Esophagus (tissue), 2 donors: ENCODE data around the gene SSBP3. TPM values are rescaled to one million over a fixed set of nuclear protein-coding genes. Genes with fewer than 3 reads are reported as not detected.
"Not testable (repeated sequence)": the region's sequence is repeated elsewhere in the genome, so short reads cannot be mapped to it uniquely, and the experiment has no call there.

Experiments
- H3K27ac ChIP-seq, 2 donors: one replicate each; pipeline ENCODE4 v1.5.1; 2013; ENCODE audit warnings: low read depth in 2 of 2, mild to moderate bottlenecking in 2 of 2, inconsistent platforms in 1 of 2, low read length in 1 of 2, moderate library complexity in 1 of 2
- H3K27me3 ChIP-seq, 2 donors: one replicate each; pipeline ENCODE4 v1.6.1; 2013; ENCODE audit warnings: low read length in 2 of 2, control low read depth in 1 of 2, mild to moderate bottlenecking in 1 of 2; ENCODE audit not compliant: insufficient read depth in 2 of 2, control insufficient read depth in 1 of 2
- H3K36me3 ChIP-seq, 2 donors: one replicate each; pipeline ENCODE4 v1.6.1; 2013; ENCODE audit warnings: low read length in 1 of 2; ENCODE audit not compliant: control insufficient read depth in 2 of 2, insufficient read depth in 2 of 2
- H3K4me1 ChIP-seq, 2 donors: one replicate each; pipeline ENCODE4 v1.6.1; 2013; ENCODE audit warnings: low read length in 1 of 2; ENCODE audit not compliant: control insufficient read depth in 2 of 2, insufficient read depth in 2 of 2
- H3K4me3 ChIP-seq, 2 donors: one replicate each; pipeline ENCODE4 v1.5.1; 2013; ENCODE audit warnings: low read length in 2 of 2, mild to moderate bottlenecking in 2 of 2, low read depth in 1 of 2, moderate library complexity in 1 of 2
- H3K9me3 ChIP-seq, 2 donors: one replicate each; pipeline ENCODE4 v1.6.1; 2013; ENCODE audit warnings: mild to moderate bottlenecking in 2 of 2, low read depth in 1 of 2, low read length in 1 of 2, moderate library complexity in 1 of 2; ENCODE audit not compliant: control insufficient read depth in 2 of 2, insufficient read depth in 1 of 2
- WGBS, 2 donors: extraction: QIAGEN DNeasy Blood & Tissue Kit; methylation state at CpG; one replicate each; pipeline ENCODE4 v1.1.7; 2013; 5-methylcytosine and 5-hydroxymethylcytosine counted together
- polyA plus RNA-seq, 2 donors: library from polyadenylated mRNA; stranded (reverse); fragments of 200-250 nt; gene quantifications; one replicate each; pipeline ENCODE4 v1.2.3, GENCODE V29; 2013
- donor health status: healthy with polysubstance abuse.
- donor health status: Bipolar disorder and iron deficiency.

SSBP3 gene
- polyA plus RNA-seq, 2 donors = 30.7 to 39.0 TPM

DNA sequence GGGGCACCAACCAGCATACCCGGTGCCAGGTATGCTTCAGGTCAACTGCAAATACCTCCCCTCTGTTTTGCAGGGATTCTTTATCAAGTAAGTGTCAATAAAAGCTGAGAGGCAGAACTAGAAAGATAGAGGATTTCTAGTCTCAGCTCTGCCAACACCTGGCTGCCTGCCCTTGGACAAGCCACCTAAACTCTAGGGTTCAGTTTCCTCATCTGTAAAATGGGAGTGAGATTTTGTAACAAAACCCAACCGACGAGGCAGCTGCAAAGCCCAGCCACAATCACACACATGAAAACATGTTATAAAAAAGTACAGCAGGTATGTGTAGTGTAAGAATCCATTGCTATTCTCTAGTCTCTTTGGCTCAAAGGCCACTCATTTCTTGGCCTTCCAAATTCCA is 8.2 kb downstream of the SSBP3 start:
- Histone ChIP-seq H3K4me3 (no peak overlapping the region), H3K36me3 (peaks cover 25 to 29% of the 10 kb centered on the region in 2 donors), H3K27ac (no peak overlapping the region), H3K27me3 (no peaks in the 10 kb centered on the region), H3K4me1 (peaks cover 6 to 10% of the 10 kb centered on the region in 2 donors), H3K9me3 (no peaks in the 10 kb centered on the region)
- 77 to 89% methylated on average over 3 of the region's 3 CpGs for WGBS, 2 donors

DNA sequence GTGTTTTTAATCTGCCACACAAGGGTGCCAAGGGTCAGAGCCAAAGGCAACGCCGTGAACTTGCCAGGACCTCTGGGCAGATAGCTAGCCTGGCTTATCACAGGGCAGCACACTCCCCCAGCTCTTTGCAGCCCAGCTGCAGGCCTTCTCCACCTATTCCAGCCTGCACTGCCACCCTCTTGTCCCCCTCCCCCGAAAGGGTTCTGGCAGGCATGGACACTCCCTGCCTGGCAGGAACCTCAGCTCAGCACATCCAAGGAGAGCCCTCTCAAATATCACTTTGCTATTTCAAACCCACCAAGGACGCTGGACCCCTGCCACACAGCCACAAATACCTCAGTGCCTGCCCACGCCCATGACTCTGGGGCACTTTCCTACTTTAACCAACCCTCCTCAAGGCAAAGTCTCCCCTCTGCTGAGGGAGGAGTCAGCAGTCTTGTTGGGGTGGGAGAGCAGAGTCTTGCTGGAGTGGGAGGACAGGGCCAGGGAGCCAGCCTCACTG is 9.1 kb downstream of the SSBP3 start:
- Histone ChIP-seq H3K27ac (no peak overlapping the region), H3K9me3 (no peaks in the 10 kb centered on the region), H3K4me1 (peaks cover 5 to 6% of the 10 kb centered on the region in 2 donors), H3K27me3 (no peaks in the 10 kb centered on the region), H3K36me3 (peaks cover 29 to 30% of the 10 kb centered on the region in 2 donors), H3K4me3 (no peak overlapping the region)
- WGBS, 2 donors = 46 to 52% methylated on average over 5 of the region's 5 CpGs

- WGBS, 2 donors = 59 to 67% methylated on average over 8 of the region's 8 CpGs
- H3K9me3 ChIP-seq = no peaks in the 10 kb centered on the region
- H3K4me3 ChIP-seq = no peak overlapping the region
- no peak overlapping the region for H3K27ac ChIP-seq
- H3K27me3 ChIP-seq = no peaks in the 10 kb centered on the region
- H3K36me3 ChIP-seq = peaks cover 29 to 36% of the 10 kb centered on the region in 2 donors
- H3K4me1 ChIP-seq = peaks cover 5 to 6% of the 10 kb centered on the region in 2 donors
Observed at GRCh38 chr1:54396261-54396933, 9.8 kb downstream of the SSBP3 start.

DNA sequence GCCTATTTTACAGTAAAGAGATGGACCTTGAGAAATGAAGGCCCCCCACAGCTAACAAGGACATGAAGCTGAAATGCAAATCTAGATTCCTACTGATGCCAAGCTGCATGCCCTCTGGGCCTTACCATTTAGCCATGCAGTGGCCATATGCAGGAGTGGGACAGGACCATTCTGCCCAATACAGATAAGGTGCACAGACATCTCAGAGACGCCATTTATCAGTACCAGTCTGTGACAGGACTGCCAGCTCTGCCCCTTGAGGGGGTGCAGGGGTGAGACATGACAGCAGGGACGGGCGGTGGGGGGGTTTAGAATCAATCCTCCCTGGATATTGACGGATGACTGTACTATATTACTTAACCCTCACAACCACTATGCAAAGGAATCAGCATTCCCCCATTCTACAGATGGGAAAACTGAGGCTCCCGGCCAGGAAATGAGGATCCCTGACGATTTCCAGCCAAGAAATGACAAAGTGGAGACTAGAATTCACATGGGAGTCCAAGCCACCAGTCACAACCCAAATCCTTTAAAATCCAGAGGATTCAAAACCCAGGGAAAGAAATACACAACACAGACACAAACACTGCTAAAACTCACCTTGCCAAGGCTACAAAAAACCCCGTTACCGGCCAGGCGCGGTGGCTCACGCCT is 10.8 kb downstream of the SSBP3 start:
- H3K27me3 ChIP-seq = no peaks in the 10 kb centered on the region
- 93 to 94% methylated on average over 11 of the region's 11 CpGs for WGBS, 2 donors
- H3K4me3 ChIP-seq = no peak overlapping the region
- peaks cover 5 to 6% of the 10 kb centered on the region in 2 donors for H3K4me1 ChIP-seq
- H3K27ac ChIP-seq = no peak overlapping the region
- H3K9me3 ChIP-seq = no peaks in the 10 kb centered on the region
- H3K36me3 ChIP-seq = peaks cover 23 to 39% of the 10 kb centered on the region in 2 donors

- peaks cover 5 to 6% of the 10 kb centered on the region in 2 donors for H3K4me1 ChIP-seq
- H3K4me3 ChIP-seq = no peak overlapping the region
- no peaks in the 10 kb centered on the region for H3K27me3 ChIP-seq
- 95 to 96% methylated on average over 4 of the region's 4 CpGs for WGBS, 2 donors
- peaks cover 21 to 34% of the 10 kb centered on the region in 2 donors for H3K36me3 ChIP-seq
- H3K9me3 ChIP-seq = no peaks in the 10 kb centered on the region
- H3K27ac ChIP-seq = no peak overlapping the region
Observed at GRCh38 chr1:54394104-54394503, 12.1 kb downstream of the SSBP3 start.

GRCh38 chr1:54392401-54392800 is 13.8 kb downstream of the SSBP3 start:
- Histone ChIP-seq H3K4me1 (peaks cover 4 to 6% of the 10 kb centered on the region in 2 donors), H3K4me3 (no peak overlapping the region), H3K36me3 (peaks cover 6 to 25% of the 10 kb centered on the region in 2 donors), H3K27ac (no peak overlapping the region), H3K9me3 (no peaks in the 10 kb centered on the region), H3K27me3 (no peaks in the 10 kb centered on the region)
- 58 to 70% methylated on average over 3 of the region's 3 CpGs for WGBS, 2 donors

DNA sequence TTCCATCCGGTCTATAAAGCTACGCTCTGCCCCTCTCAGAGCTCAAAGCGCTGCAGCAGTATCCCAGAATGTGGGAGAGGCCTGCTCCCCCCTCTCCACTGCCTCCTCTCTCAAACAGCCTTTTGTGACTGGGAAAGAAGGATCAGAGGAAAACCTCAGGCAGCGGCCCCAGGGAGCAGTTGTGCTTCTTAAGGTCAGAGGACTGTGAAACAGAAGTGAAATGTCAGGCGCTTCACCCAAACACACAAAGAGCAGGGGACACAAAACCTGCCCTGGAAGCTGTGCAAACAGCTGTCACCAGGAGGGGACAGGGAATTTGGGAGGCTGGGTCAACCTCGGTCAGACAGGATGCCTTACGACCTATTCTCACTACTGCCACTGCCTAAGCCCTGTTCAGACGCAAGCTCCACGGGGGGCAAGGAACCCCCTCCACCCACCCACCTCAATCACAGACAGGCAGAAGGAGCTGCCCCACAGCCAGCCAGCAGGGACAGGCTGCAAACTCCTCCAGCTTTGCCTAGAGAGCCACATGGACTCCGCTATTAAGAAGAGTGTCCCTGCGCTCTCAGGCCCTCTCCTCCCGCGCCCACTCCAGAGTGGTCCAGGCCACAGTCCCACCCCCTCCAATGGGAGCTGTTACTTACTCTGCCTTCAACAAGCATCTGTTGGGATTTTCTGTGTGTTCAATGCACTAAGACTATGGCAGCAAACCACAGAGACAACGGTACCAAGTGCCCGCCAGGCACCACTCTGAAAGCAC is 14.6 kb downstream of the SSBP3 start:
- Histone ChIP-seq H3K4me1 (peaks cover 0 to under 1% of the 10 kb centered on the region in 2 donors), H3K27me3 (no peaks in the 10 kb centered on the region), H3K9me3 (no peaks in the 10 kb centered on the region), H3K36me3 (peaks cover 0 to 20% of the 10 kb centered on the region in 2 donors), H3K27ac (no peak overlapping the region), H3K4me3 (no peak overlapping the region)
- WGBS, 2 donors = 89 to 91% methylated on average over 15 of the region's 15 CpGs

GRCh38 chr1:54390655-54391054 is 15.5 kb downstream of the SSBP3 start:
- Histone ChIP-seq H3K9me3 (no peaks in the 10 kb centered on the region), H3K36me3 (peaks cover 0 to 24% of the 10 kb centered on the region in 2 donors), H3K4me1 (peaks cover 0 to 2% of the 10 kb centered on the region in 2 donors), H3K27ac (no peak overlapping the region), H3K27me3 (no peaks in the 10 kb centered on the region), H3K4me3 (no peak overlapping the region)
- 84 to 92% methylated on average over 24 of the region's 24 CpGs for WGBS, 2 donors

DNA sequence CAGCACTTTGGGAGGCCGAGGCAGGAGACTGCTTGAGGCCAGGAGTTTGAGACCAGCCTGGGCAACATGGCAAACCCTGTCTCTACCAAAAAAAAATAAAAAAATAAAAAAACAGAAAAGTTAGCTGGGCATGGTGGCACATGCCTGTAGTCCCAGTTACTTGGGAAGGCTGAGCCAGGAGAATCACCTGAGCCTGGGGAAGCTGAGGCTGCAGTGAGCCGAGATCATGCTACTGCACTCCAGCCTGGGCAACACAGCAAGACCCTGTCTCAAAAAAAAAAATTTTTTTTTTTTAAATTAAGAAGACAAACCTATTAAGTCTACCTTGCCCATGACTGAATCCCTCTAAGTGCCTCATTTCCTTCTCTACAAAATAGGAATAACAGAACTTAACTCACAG is 16.6 kb downstream of the SSBP3 start:
- not testable (repeated sequence) for H3K4me1 ChIP-seq, H3K4me3 ChIP-seq, H3K9me3 ChIP-seq, H3K27ac ChIP-seq, H3K27me3 ChIP-seq
- WGBS, 2 donors = 74 to 81% methylated on average over 2 of the region's 2 CpGs
- peaks cover 0 to 22% of the 10 kb centered on the region in 2 donors for H3K36me3 ChIP-seq
